NCI-H226 (cell line): ENCODE measurements around the gene ADGRE1.
"Not testable (repeated sequence)": the region's sequence is repeated elsewhere in the genome, so short reads cannot be mapped to it uniquely, and the experiment has no call there.

ENCODE experiments used
- DNase-seq: peaks from one replicate; pipeline ENCODE4 v3.0.0-alpha.2; 2015

ADGRE1 gene

GRCh38 chr19:6887316-6887715, at the start of gene ADGRE1:
Gene ADGRE1 (plus strand): TSS chr19:6887579. CDS start chr19:6887609, 30 bp downstream.
- no peak for DNase-seq

- no peak for DNase-seq
These were observed 49.2 kb upstream of the ADGRE1 start for GRCh38 chr19:6838062-6838655.

- no peak for DNase-seq
These were observed 44.3 kb upstream of the ADGRE1 start for GRCh38 chr19:6842871-6843607.

- DNase-seq = no peak
These were observed 39.6 kb upstream of the ADGRE1 start for GRCh38 chr19:6847828-6848200.

- DNase-seq = no peak
These were observed 38.4 kb upstream of the ADGRE1 start for GRCh38 chr19:6848986-6849385.

GRCh38 chr19:6849876-6850275, 37.5 kb upstream of the ADGRE1 start:
- DNase-seq = no peak

GRCh38 chr19:6851359-6851758, 36.0 kb upstream of the ADGRE1 start:
- DNase-seq = no peak

- no peak for DNase-seq
These were observed 35.4 kb upstream of the ADGRE1 start for GRCh38 chr19:6852001-6852400.

GRCh38 chr19:6853868-6854267, 33.5 kb upstream of the ADGRE1 start:
- DNase-seq = no peak

- no peak for DNase-seq
These were observed 32.6 kb upstream of the ADGRE1 start for GRCh38 chr19:6854758-6855157.

- no peak for DNase-seq
These were observed 30.5 kb upstream of the ADGRE1 start for GRCh38 chr19:6856749-6857372.

GRCh38 chr19:6861683-6862286, 25.6 kb upstream of the ADGRE1 start:
- no peak for DNase-seq

- peak; percentile 73 for DNase-seq
These were observed 24.7 kb upstream of the ADGRE1 start for GRCh38 chr19:6862673-6863078.

- DNase-seq = no peak
These were observed 22.9 kb upstream of the ADGRE1 start for GRCh38 chr19:6864325-6864940.

GRCh38 chr19:6865849-6866248, 21.5 kb upstream of the ADGRE1 start:
- no peak for DNase-seq

GRCh38 chr19:6866741-6867151, 20.6 kb upstream of the ADGRE1 start:
- no peak for DNase-seq

GRCh38 chr19:6868351-6868750, 19.0 kb upstream of the ADGRE1 start:
- DNase-seq = no peak

GRCh38 chr19:6869151-6869882, 18.1 kb upstream of the ADGRE1 start:
- DNase-seq = not testable (repeated sequence)

GRCh38 chr19:6873708-6874431, 13.5 kb upstream of the ADGRE1 start:
- DNase-seq = no peak

GRCh38 chr19:6875218-6875617, 12.2 kb upstream of the ADGRE1 start:
- no peak for DNase-seq

GRCh38 chr19:6876748-6877147, 10.6 kb upstream of the ADGRE1 start:
- DNase-seq = no peak

GRCh38 chr19:6877766-6878165, 9.6 kb upstream of the ADGRE1 start:
- no peak for DNase-seq
